Thyroid gland (tissue), 4 donors: ENCODE results near the gene NCR2.

Experiments used
- POLR2A ChIP-seq, 2 donors: fragments of 450-650 bp; IDR thresholded peaks; one replicate each; pipeline ENCODE4 v1.6.1; 2017; ENCODE audit warnings: antibody characterized with exemption in 2 of 2, mild to moderate bottlenecking in 2 of 2, moderate library complexity in 1 of 2
- TF ChIP-seq, protein P1 (sequence below), 6 experiments: fragments of 200-600 bp in 3 of 6; fragments of 450-650 bp in 3 of 6; sonication (generic) in 3 of 6; IDR thresholded peaks; one replicate each; pipeline ENCODE4 v1.5.1; 2016 to 2019; ENCODE audit warnings: antibody characterized with exemption in 6 of 6, mild to moderate bottlenecking in 2 of 6, inconsistent platforms in 1 of 6, moderate library complexity in 1 of 6

DNA sequence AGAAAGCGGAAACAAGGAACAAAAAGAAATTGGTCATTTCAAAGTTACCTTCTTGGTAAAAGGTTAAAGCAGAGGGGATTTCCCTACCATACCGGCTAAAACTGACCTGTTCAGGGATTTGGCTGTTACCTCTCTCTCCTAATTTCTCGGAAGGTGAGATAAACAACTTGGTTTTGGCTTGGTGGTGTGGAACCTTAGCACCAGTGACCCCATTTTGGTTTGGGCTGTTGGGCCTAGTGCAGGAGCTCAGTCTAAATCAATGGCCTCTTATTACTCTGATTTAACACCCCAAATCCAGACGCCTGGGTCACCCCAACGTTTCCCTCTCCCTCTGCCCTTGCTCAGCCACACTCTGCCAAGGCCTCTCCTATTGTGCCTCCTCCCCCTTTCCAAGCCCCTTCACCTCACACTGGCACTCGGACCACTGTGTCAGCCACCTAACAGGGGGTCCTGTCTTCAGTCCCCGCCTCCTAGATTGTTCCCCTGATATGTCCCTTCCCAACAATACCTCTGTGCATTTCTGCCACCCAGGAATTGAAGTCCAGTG lies 8.3 kb downstream of the NCR2 start:
- TF ChIP-seq, protein P1, sequence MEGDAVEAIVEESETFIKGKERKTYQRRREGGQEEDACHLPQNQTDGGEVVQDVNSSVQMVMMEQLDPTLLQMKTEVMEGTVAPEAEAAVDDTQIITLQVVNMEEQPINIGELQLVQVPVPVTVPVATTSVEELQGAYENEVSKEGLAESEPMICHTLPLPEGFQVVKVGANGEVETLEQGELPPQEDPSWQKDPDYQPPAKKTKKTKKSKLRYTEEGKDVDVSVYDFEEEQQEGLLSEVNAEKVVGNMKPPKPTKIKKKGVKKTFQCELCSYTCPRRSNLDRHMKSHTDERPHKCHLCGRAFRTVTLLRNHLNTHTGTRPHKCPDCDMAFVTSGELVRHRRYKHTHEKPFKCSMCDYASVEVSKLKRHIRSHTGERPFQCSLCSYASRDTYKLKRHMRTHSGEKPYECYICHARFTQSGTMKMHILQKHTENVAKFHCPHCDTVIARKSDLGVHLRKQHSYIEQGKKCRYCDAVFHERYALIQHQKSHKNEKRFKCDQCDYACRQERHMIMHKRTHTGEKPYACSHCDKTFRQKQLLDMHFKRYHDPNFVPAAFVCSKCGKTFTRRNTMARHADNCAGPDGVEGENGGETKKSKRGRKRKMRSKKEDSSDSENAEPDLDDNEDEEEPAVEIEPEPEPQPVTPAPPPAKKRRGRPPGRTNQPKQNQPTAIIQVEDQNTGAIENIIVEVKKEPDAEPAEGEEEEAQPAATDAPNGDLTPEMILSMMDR (IDR thresholded peaks at IDR 0.05), result no peak
- TF ChIP-seq POLR2A (IDR thresholded peaks at IDR 0.05), result no peak
